GM19467 (cell line): ENCODE results near the gene PDE8A.

Experiments
- ATAC-seq: cut with Tn5 transposase; IDR thresholded peaks from one replicate; pipeline ENCODE4 v1.9.1; 2021; ENCODE audit warnings: mild to moderate bottlenecking, moderate library complexity; ENCODE audit not compliant: unreplicated experiment

Gene PDE8A

DNA sequence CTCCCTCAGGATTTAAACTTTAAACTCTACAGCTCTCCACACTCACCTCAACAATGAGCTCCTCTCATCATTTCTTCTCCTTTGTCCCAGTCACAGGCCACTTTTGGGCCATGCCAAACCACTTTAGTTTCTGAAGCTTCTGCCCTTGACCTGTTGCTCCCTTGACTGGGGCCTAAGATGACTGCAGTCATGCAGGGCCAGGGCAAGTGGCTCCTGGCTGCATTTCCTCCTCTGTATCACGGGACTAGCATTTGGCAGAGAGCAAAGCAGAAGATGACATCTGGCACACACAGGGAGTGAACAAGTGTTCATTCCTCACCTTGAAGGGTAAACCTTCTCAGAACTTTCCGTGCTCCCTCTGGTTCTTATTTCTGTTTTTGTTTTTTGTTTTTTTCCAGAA lies 136.9 kb downstream of the PDE8A start:
- no peak for ATAC-seq

DNA sequence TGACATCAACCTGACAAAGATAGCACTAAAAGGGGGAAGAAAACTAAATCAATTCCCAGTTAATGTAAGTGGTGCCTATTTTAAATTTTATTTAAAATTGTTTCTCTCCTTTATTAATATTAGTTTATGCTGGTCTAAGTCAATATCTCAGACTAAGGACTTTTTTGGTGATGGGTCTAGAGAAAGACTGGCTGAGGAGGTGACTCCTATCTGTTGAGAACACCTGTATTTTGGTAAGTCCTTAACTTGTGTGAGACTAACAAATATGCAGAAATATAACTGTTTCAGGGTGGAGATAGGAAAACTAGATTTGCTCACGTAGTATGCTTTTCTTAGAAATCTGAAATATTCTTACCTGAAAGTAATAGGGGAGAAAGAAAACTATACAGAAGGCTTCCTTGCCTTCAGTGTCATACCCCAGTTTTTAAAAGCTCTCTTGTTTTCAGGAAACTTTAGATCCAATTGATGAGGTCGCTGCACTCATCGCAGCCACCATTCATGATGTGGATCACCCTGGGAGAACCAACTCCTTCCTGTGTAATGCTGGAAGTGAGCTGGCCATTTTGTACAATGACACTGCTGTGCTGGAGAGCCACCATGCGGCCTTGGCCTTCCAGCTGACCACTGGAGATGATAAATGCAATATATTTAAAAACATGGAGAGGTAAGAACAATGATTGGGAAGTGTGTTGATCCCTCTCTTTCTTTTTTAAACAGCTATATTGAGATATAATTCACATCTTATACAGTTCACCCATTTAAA lies 138.9 kb downstream of the PDE8A start:
- no peak for ATAC-seq

DNA sequence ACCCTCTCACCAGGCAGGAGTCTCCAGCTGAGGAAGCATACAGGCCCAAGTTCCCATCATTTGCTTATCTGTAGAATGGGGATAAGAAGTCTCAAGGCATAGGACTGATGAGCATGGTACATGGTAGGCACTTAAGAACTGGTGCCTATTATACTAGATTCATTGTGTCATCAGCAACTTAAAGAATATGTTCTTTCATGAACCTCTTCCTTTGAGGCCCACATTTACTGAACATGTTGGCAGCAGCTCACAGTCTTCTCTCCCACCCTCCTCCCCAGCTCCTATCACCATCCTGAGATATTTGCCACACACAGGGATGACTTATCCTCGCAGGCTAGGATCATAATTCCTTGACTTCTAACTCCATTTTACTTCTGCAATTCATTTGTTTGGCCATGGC lies 142.5 kb downstream of the PDE8A start:
- no peak for ATAC-seq

DNA sequence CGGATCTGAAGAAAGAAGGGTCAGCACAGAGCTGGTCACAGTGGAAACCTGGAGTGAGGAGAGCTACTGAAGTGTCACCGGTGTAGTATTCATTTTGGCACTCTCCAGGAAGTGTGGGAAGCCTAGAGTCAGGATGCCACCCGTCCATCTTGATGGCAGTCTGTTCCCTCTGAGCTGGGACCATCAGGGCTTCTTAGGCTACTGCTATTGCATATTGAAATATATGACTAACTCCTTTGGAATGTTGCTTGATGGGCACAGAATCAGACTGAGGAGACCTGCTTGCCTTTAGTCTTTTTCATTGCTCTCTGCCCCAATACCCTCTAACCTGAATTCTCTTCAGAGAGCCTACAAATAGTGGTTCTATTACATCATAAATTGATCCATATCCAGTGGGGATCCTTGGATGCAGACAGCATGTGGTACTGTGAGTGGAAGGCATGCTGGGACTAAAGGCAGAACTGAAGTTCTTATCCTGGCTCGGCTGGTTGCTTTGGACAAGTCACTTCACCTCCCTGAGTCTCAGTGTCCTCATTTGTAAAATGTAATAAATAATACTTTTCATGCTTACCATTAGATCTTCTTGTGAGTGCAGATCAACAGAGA lies 143.5 kb downstream of the PDE8A start:
- no peak for ATAC-seq

DNA sequence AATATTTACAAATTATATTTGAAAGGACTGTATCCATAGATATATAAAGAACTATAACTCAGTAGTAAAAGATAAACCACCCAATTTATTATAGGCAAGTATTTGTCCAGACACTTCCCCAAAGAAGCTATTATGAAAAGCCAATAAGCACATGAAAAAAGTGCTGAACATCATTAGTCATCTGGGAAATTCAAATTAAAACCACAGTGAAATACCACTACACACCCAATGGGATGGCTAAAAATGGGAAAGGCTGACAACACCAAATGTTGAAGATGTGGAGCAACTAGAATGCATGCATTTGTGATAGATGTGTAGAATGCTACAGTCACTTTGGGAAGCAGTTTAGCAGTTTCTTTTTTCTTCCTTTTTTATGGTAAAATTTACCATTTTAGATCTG lies 147.0 kb downstream of the PDE8A start:
- ATAC-seq: no peak

DNA sequence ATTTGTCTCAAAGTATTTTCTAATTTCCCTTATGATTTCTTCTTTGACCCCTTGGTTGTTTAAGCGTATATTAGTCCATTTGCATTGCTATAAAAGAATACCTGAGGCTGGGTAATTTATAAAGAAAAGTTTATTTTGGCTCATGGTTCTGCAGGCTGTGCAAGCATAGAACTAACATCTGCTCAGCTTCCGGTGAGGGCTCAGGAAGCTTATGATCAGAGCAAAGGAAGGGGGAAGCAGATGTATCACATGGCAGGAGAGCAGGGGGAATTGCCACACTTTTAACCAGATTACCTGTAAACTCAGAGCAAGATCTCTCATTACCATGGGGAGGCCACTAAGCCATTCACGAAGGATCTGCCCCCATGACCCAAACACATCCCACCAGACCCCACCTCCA lies 148.2 kb downstream of the PDE8A start:
- ATAC-seq: no peak

DNA sequence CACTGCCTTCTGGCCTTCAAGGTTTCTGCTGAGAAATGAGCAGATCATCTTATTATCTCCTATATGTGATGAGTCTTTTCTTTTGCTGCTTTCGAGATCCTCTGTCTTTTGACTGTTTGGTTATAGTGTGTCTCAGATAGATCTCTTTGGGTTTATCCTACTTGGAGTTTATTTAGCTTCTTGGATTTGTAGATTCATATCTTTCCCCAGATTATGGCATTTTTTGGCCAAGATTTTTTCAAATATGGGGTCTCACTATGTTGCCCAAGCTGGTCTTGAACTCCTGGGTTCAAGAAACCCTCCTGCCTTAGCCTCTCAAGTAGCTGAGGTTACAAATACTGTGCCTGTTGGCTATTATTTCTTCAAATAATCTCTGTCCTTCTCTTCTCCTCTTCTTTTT lies 150.3 kb downstream of the PDE8A start:
- ATAC-seq: no peak

DNA sequence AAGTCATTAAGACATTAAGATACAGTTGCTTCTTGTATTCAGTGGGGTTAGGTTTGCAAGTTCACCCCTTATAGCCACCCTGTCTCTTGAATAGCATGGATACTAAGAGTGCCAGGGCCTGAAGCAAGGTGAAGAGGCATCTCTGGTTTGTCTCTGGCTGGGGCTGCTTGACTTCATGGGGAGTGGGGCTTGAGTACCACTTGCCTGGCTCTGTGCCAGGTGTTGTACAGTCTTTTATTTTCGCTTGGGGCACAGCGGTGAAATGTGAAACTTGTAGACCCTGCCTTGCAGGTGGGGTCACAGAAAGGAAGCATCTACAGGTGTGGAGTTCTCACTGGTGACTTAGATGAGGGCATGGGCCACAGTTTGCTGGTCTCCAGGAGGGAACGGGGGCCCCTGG lies 152.1 kb downstream of the PDE8A start:
- no peak for ATAC-seq

DNA sequence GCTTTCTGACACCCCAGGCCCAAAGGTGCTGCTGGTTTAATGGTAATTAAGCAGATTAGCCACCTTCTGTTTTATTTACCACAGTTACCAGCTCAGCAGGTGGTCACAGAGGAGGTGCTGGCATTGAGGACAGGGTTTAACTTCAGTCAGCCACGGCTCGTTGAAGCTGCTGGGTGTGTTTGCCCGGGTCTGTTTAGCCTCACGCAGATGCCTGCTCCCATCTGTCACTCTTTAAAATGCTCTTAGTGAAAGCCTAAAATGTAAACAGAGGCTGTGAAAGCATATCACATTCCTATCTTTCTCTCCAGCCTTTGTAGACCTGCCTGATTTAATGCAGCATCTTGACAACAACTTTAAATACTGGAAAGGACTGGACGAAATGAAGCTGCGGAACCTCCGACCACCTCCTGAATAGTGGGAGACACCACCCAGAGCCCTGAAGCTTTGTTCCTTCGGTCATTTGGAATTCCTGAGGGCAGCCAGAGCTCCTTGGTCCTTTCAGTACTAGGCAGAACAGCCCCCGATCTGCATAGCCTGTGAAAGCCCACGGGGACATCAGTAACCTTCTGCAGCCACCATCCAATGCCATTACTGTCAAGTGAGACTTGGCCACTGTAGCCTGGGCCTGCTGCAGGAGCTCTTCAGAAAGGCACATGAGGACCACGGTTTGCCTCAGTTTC lies 156.0 kb downstream of the PDE8A start:
- no peak for ATAC-seq

DNA sequence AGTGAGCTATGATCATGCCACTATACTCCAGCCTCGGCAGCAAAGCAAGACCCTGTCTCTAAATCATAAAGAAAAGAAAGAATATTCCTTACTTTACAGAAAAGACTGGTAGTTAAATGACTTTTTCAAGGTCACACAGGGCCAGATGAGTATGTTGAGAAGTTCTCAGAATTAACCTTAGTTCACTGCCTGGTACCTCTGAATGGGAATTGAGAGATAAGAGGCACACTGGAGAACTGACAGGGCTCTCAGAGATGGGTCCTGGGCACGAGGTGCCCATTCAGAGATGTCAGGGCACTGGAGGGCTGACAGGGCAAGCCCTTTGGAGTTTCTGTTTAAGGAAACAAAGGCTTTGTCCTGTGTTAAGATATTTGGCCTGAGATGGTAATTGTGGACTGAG lies 157.7 kb downstream of the PDE8A start:
- no peak for ATAC-seq

DNA sequence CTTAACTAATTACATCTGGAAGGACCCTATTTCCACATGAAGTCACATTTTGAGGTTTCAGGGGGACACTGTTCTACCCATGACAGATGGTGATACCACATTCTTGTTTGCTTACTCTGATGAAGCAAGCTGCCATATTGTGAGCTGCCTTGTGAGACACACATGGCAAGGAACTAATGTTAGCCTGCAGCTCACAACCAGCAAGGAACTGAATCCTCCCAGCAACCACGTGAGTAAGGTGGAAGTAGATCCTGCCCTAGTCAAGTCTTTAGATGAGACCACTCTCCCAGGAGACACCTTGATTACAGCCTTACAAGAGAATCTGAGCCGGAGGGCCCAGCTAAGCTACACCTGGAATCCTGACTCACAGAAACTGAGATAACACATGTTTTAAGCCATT lies 160.1 kb downstream of the PDE8A start:
- ATAC-seq: no peak

DNA sequence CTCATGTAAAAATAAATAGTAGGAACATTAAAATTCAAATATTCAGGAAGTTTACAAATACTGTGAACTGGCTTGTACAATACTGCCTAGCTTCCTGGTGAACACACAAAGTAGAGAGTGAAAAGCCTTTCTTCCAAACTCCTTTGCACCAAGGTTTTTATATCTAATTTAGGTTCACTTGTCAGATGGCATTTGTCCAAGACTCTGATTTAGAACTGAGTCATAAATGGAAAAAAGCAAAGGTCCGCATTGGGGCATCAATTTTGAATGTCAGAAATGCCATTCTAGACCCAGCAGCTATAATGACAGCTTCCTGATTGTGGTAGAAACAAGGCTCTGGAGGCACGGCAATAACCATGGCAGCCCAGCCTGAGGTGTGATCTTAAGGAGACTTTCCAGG lies 160.7 kb downstream of the PDE8A start:
- ATAC-seq: no peak

DNA sequence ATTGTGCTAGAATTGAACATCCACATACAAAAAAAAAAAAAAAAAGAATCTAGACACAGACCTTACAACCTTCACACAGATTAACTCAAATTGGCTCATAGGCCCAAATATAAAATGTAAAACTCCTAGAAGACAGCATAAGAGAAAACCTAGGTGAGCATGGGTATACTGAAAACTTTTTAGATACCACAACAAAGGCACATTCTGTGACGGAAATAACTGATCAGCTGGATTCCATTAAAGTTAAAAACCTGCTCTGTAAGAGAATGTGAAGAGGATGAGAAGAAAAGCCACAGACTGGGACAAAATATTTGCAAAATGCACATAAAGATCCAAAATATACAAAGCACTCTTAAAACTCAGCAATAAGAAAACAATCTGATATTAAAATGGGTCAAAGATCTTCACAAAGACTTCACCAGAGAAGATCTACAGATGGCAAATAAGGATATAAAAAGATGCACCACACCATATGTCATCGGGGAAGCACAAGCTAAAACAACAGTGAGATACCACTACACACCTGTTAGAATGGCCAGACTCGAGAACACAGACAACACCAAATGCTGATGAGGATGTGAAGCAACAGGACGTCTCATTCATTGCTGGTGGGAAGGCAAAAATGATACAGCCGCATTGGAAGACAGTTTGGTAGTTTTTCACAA lies 167.9 kb downstream of the PDE8A start:
- ATAC-seq: no peak

DNA sequence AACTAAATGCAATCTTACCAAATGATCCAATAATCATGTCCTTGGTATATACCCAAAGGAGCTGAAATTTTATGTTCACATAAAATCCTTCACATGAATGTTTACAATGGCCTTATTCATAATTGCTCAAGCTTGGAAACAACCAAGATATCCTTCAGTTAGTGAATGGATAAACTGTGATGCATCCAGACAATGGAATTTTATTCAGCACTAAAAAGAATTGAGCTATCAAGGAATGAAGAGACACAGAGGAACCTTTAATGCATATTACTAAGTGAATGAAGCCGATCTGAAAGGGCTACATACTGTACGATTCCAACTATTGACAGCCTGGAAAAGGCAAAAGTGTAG lies 168.4 kb downstream of the PDE8A start:
- no peak for ATAC-seq

DNA sequence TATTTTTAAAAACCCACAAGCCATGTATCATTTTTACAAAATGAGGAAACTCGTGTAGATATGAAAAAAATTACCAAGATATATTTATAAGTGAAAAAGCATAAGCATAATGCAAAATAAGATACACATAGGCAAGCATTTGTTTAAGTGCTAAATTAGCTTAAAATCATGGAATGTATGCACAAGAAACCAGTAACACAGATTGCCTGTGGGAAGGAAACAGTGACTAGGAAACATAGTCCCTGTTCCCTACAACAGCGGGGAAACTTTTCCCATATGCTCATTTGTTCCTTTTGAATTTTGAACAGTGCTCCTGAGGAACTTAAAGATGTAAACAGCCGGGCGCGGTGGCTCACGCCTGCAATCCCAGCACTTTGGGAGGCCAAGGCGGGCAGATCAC lies 169.5 kb downstream of the PDE8A start:
- no peak for ATAC-seq

DNA sequence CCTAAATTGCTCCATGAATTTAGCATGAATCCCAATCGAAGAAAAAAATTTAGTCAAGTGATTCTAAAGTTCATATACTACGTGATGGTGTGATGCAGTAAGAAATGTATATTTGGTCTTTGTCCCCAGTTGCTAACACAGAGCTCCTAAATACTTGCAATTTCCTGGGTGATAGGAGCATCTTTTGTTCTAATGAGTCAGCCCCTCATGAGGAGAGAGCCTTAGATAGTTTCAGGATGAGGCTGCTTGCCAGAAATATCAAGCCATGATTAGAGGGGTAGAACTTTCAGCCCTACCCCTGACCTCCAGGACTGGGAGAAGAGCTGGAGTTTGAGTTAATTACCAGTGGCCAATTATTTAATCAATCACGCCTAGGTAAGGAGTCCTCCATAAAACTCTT lies 170.2 kb downstream of the PDE8A start:
- no peak for ATAC-seq

DNA sequence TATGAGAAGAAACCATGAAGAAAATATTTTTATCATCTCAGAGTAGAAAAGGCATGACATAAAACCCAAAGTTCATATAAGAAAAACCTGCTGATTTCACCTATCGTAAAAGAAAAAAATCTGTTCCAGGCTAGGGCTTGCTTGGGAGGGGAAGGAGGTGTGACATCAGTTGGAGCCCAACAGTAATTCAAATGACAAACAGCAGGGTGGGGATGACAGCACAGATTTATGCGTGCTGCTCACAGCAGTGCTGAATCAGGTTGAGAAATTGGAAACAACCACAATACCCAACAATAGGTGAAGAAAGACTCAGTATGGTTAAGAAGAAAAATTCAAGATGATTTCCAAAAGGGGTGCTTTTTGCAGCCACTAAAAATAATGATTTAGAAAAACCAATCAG lies 172.4 kb downstream of the PDE8A start:
- ATAC-seq: no peak

DNA sequence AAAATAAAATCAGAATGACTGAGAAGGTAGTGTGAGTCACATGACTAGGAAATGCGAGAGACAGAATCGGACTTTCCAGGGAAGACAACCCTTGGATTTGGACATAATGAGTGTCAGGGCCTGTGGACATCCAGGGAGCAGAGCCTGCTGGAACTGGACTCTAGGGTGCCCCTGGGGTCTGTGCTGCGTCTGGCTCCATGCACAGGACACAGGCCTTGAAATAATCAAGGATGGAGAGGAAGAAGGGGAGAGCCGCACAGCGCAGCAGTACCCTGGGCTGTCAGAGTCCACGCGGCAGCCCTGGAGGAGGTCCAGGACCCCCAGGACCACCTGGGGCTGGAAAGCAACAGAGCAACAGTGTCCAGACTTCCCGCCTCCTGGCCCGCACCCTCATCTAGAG lies 173.7 kb downstream of the PDE8A start:
- ATAC-seq: no peak

DNA sequence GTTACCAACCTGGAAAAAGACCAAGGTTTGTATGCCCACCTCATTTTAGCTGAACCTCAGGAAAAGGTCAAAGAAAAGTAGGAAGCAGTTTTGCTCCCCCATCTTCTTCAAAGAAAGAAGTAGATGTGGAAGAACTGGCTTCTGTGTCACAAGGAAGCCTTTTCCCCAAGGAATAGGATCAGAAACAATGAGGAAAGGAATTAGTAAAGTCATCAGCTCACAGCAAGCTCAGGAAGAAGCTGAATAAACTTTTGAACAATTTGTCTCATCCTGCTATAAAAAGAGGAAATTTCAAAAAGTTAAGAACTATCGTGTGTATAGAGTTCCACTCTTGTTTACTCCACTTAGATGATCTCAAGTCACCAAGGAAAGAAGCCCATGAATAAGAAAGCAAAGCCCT lies 174.2 kb downstream of the PDE8A start:
- ATAC-seq: no peak

DNA sequence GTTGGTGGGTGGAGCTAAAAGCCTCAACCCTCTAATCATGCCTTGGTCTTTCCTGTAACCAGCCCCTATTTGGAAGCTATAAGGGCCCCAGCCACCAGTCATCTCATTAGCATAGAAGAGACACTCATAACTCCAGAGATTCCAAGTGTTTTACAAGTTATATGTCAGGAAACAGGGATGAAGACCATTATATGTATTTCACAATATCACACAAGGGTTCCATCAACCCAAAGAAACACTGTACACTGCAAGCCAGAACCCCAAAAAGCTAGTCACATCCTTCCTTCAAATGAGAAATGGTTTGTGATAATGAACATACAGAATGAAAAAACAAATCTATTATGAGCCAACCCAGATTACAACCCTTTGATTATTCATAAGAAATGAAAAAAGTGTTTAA lies 175.7 kb downstream of the PDE8A start:
- no peak for ATAC-seq

DNA sequence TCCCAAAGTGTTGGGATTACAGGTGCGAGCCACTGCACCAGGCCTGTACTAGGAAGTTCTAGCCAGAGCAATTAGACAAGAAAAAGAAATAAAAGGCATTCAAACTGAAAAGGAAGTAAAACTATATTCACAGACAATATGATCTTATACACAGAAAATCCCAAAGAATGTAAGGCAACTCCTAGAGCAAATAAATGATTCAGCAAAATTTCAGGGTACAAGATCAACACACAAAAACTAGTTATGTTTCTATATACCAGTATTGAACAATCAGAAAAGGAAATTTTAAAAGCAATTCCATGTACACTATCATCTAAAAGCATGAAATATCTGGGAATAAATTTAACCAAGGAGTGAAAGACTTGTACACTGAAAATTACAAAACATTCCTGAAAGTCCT lies 180.6 kb downstream of the PDE8A start:
- no peak for ATAC-seq
